Measurements from ENCODE around the gene PMP22.
A peak's percentile ranks its signal among the peaks of the same experiment; 100 is the strongest.
"Not testable (repeated sequence)": the region's sequence is repeated elsewhere in the genome, so short reads cannot be mapped to it uniquely, and the experiment has no call there.

Gene PMP22

GRCh38 chr17:15255713-15256454 is 9.2 kb downstream of the PMP22 start:
- DNase-seq (ENCODE audit: low read depth): peak; percentile 69

DNA sequence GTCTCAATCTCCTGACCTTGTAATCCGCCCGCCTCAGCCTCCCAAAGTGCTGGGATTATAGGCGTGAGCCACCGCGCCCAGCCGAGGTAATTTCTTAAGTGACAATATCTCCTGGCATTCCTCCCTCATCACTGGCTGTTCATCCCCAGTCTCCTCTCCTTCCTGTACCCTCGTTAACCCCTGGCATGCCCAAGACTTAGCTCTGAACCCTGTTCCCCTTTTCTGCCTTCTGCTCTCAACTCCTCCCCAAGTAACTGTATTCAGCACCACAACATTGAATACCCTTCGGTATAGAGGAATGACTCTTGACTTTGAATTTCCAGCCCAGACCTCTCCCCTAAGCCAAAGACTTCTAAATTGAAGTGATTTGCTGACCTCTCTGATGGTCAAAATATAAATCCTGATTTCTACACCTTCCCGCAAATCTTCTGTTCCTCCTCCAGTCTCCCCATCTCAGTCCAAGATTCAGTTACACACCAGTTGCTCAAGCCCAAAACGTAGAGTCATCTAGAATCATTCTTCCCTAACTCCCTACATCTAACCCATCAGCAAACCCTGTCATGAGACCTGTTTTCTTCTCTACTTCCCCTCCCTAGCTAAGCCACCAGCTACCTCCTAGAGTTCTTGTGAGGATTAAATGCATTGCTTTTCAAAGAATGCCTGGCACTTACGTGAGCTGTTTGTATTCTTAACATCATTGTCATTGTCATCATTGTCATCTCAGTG is 14.8 kb downstream of the PMP22 start:
- no peak for DNase-seq (ENCODE audit: low read depth)

DNA sequence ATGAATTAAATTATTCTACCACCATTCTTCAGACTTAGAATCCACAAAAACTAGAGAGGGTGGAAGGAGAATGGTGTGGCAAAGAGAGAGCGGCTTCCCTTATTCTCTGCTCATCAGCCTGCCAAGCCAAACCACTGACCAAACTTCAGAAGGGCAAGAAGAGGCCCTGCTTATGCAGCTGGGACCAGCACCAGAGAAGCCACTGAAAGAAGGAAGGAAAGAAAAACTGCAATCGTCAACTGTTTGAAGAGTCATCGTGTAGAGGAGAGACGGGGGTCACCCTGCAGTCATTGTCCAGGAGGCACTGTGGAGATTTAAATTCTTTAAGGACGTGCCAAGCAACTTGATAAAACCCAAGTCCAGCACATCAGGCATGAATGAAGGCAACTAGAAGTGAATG is 15.6 kb downstream of the PMP22 start:
- DNase-seq (ENCODE audit: low read depth): no peak

DNA sequence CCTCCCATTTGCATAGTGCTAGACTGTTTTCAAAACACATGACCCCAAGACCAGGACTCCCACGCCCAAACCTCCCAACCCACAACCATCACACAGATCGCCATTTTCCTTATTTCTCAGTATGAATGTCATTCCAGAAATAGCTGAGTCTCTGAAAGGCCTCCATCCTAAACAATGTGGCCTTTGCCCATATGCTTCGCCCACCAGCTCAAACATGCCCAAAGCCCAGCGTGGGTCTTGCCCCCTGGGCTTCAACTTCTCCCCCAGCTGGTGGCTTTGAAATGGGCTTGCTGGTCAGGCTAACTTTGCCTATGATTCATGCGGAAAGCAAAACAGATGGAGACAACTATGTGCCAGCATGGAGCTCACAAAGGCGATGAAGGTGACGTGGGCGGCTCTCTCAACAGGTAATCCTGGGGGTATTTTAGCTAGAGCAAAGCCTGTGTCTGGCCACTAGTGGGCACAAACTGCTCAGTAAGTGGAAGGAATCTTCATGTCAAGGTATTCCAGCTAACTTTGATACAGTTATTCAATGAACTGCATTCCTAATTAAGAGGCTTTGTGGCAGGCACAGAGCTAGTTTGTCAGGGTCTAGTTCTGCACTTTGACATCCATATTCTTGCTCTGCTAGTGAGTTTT is 17.1 kb downstream of the PMP22 start:
- peak; percentile 36 for DNase-seq (ENCODE audit: low read depth)

DNA sequence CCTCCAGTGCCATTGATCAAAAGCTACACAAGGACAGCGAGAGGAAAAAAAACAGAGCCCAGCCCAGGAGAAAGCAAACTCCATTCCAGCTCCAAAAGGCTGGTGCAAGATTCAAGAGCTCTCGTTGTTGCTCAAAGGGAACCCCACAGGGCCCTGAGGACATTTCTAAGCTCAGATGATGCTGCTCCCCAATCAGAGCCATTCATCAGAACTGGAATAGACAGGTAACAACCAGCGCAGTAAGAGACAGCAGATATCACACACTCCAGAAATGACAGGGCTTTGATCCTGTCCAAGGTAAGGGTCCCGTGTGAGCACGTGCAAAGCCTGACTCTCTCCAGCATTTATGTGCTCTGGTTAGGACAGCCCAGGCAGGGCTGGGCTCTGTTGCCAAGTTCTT is 20.1 kb downstream of the PMP22 start:
- DNase-seq (ENCODE audit: low read depth): no peak

- DNase-seq (ENCODE audit: low read depth): no peak
Measured at GRCh38 chr17:15240644-15241043, 24.5 kb downstream of the PMP22 start.

DNA sequence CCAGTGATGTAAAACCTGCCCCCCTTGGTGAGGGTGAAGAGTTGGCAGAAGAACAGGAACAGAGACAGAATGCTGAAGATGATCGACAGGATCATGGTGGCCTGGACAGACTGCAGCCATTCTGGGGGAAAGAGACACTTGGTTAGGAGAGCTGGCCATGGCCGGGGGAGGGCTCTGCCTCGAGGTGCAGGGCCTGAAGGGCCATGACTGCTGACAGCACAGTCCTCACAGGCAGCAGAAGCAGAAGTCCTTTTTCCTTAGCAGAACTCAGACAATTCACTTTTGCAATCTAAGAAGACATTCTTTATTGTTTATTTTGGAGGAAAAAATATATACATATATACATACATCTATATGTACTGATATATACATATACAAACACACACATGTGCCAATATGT is 25.6 kb downstream of the PMP22 start:
- DNase-seq (ENCODE audit: low read depth): no peak

GRCh38 chr17:15238676-15239422 is 26.3 kb downstream of the PMP22 start:
- DNase-seq (ENCODE audit: low read depth): no peak

DNA sequence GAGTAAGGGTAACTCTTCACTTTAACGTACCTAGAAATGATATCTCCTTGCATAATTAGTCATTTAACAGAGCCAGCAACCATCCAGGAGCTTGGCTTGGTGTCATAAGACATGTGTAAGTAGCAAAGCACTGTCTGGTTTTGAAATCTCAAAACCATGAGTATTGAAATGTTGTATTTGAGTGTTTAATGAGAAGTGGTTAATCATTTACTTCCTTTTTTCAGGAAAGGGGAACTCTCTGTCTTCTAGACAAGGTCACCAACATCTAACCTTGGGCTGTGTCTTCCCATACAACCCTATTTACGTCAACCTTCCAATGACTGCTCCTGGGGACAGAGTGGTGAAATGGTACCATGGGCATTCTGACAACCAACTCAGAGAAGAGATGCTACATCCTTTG is 27.1 kb downstream of the PMP22 start:
- DNase-seq (ENCODE audit: low read depth): no peak

DNA sequence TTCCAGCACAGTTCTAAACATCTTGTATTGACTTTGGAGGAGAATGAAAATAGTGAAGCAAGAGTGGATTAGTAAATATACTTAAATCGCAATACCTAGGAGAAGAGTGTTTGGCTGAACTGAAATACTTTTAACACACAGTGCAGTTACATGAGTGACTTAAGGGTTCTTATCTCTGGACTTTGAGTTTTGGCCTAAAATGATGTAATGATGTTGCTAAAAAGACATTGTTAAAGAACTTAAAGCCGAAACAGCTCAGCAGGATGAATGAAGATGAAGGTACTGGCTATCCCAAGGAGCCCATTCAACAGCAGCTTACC is 28.1 kb downstream of the PMP22 start:
- no peak for DNase-seq (ENCODE audit: low read depth)

DNA sequence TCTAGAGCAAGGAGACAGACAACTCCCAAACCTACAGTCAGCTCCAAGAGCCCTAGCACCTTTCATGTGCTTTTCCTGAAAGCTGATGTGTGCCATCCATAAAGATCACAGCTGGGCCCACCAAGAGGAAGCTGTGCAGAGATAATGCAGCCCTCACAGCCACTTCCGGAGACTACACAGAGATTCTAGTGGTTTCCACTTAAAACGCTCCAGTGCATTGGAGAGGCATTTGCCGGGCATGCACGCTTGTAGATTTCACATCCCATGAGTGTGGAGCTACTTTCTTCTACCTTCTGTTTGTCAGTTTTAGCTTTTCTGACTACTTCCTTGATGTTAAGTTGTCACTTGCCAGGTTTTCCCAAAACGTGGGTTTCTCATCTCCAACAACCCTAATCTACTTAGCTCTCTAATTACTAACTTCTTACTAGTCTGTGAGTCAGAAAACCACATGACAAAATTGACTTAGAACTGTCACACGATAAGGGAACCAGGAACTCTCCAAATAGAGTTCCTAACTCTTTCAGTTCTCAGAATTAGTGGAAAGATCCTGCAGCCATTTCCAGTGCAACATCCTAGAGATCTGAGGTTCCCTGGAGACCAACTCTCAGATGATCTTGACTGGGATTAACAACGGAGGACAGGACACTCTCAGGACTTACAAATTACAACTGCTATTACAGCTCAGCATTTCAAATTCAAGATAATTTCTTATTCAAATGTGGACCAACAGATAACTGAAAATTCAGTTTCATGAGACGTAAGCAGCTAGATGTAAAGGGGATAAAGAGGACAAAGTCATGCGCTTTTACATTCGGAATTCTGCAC is 28.6 kb downstream of the PMP22 start:
- DNase-seq (ENCODE audit: low read depth): peak; percentile 30

DNA sequence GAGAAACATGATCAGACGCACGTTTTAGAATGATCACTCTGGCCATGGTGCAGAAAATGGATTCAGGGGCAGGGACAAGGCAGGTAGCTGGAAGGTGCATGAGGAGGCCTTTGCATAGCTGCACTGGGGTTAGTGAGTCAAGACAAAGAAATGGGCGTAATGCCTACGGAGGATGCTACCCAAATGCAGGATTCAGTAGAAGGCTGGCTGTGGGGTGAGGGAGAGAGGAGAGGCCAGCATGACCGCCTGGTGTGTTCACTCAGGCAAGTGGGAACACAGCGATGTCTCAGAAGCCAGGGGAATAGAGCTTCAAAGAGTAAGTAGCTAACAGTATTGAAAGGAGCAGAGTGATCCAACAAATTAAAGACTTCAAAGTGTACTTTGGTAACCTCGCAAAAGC is 31.2 kb downstream of the PMP22 start:
- no peak for DNase-seq (ENCODE audit: low read depth)

DNA sequence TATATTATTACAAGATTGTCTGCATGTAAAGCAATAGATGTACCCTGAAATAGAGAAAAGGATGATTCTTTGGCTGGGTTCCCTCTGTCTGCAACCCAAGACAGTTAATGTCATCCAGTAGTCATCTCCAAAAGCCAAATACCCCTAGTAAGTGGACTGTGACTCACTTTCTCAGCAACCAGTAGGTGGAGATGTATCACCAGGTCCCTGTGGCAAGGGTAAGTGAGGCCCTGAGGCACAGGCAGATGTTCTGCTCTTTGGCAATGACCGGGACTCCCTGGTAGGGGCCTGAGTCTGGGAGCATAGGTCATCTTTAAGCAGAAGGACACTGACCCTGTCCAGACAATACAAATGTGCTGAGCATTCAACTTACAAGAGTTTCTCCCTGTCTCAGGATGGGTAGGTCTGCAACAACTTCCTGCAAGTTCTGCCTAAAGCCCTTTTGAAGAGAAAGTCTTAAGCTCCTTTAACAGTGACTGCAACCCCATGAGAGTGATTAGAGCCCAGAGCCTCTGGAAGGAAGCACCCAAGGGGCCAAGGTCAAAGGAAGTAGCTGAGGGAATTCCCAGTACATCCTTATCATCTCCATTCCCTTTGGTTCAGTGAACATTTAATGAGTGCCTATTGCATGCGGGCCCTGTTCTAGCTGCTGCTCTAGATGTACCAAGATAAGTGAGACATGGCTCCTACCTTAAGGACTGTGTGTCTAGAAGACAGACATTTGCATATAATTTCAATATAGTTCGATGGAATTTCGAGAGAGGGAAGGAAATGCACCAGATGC is 31.9 kb downstream of the PMP22 start:
- DNase-seq (ENCODE audit: low read depth): peak; percentile 79

DNA sequence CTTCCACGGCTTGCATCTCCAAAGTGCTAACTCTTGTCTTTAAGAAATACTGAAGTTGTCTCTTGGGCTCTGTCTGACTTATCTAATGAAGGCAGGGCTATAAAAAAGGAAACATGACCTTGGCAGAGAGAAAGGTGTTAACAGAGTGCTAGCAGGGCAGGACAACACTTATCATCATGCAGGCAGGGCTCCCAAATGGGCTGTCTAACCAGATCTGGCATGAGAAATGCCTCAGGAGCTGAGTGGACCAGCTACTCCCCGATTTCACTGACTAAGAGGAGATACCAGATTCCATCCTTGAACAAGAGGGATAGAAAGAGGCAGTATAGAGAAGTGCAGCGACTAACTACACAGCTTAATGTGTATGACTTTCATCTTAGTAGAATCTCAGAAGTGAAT is 32.6 kb downstream of the PMP22 start:
- DNase-seq (ENCODE audit: low read depth): no peak

GRCh38 chr17:15231851-15232516 is 33.1 kb downstream of the PMP22 start:
- no peak for DNase-seq (ENCODE audit: low read depth)

DNA sequence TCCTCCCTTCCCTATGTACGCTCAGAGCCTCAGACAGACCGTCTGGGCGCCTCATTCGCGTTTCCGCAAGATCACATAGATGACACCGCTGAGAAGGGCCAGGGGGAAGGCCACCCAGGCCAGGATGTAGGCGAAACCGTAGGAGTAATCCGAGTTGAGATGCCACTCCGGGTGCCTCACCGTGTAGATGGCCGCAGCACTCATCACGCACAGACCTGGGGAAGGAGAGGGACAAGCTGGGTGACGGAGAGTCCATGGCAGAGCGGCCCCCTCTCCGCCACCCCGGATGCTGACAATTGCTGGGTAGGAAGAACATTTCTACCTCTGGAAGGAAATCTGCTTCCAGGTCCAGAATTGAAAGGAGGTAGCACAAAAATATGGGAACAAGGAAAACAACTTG is 34.3 kb downstream of the PMP22 start:
- DNase-seq (ENCODE audit: low read depth): no peak

DNA sequence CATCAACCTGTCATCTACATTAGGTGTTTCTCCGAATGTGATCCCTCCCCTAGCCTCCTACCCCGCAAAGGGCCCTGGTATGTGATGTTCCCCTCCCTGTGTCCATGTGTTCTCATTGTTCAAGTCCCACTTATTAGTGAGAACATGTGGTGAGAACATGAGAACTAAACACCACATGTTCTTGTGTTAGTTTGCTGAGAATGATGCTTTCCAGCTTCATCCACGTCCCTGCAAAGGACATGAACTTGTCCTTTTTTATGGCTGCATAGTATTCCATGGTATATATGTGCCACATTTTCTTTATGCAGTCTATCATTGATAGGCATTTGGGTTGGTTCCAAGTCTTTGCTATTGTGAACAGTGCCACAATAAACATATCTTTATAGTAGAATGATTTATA is 43.3 kb downstream of the PMP22 start:
- DNase-seq (ENCODE audit: low read depth): not testable (repeated sequence)

DNA sequence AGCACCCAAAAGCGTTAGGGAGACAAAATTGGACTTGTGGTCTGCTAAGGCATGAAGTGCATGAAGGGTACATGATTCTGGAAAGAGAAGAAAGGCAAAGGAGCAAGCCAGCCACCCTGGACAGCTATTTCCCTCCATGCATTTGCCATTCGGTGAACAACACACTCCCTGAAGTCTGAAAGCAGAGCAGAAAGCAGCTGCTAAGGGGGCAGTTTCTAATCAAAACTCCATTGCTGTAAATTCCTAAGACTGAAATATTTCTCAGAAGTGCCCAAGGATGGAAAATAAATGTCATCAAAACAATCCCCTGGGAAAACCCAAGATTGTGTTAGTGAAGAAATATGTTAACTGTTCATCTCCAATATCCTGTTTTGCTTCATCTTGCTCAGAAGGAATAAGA is 44.3 kb downstream of the PMP22 start:
- no peak for DNase-seq (ENCODE audit: low read depth)

- no peak for DNase-seq (ENCODE audit: low read depth)
Measured at GRCh38 chr17:15216481-15216880, 48.6 kb downstream of the PMP22 start.

GRCh38 chr17:15213381-15214087 is 51.6 kb downstream of the PMP22 start:
- peak; percentile 49 for DNase-seq (ENCODE audit: low read depth)
